Iris pigment epithelial cell (primary cell): ENCODE measurements around the gene MAL.
A peak's percentile ranks its signal among the peaks of the same experiment; 100 is the strongest.

Experiments
- DNase-seq: peaks from one replicate; pipeline ENCODE4 v3.0.0-alpha.2; 2011; ENCODE audit warnings: low read depth

MAL gene

DNA sequence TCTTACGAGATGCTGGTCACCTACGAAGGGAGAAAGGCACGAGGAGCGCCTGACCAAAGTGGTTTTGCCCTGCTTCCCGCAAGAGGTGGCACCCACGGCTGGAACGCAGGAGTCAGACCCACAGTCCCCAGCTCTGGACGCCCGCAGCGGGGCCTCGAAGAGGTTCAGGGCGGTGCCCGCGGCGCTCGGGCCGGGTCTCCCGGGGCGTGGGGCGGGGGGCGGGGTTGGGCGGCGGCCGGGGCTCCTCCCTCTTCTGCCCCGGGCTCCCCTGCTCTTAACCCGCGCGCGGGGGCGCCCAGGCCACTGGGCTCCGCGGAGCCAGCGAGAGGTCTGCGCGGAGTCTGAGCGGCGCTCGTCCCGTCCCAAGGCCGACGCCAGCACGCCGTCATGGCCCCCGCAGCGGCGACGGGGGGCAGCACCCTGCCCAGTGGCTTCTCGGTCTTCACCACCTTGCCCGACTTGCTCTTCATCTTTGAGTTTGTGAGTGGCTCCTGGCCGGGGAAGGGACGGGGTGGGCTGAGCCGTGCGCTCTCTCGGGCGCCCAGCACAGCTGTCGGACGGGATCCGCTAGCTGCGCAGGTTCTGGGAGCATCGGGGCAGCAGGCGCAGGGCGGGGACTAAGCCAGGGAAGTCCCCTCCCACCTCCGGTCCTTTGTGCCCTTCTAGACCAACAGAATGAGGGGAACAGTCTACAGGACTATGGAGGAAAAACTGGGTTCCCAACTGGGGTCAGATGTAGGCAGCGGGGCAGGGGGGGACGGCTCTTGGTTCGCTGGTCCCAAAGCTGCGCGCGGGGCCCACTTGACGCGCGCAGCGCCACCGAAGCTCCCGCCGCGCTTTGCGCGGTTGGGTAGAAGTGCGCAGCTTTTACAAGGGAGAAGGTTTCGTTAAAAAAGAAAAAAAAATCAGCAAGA, at the start of gene MAL:
MAL (plus strand) TSS at position 303 of the 914 bp plus-strand sequence; CDS start at position 388, 85 bp downstream.
- no peak for DNase-seq

DNA sequence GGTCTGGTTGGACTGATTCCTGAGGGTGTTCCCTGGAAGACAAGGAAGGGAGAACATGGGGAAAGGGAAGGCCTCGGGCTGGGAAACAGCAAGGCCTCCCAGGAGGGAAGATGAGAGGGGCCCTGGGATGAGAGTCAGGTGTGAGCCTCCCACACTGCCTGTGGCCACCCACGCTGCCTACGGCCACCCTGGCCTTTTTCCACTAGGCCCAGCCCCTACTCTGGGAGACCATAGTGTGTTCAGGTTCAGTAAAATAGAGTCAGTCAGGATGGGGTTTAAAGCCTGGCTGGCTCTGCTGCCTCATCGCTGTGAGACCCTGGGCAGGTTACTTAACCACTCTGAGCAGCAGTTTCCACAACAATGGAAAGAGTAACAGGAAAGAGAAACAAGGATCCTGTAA, 47.7 kb upstream of the MAL start:
- no peak for DNase-seq

- no peak for DNase-seq
Measured at GRCh38 chr2:94978917-94979316, 46.6 kb upstream of the MAL start.

- DNase-seq: no peak
Measured at GRCh38 chr2:94979406-94980375, 45.8 kb upstream of the MAL start.

DNA sequence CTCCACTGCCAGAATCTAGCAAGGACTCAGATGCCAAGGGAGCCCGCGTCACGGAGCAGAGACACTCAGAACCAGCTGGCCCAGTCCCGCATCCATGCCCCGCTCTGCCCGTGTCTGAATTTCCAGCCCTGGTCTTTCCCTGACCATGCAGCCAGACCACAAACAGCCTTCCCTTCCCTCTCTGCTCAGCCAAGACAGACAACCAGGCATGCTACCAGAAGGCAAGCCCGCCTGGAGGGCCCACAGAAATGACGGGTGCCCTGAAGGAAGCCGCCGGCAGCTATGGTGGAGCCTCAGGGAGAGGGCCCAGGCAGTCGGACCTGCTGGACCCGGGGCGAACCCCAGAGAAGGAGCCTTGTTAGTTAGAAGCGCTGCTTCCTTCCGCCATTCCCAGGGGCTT, 45.1 kb upstream of the MAL start:
- DNase-seq: no peak

- DNase-seq: no peak
Measured at GRCh38 chr2:94982156-94982555, 43.4 kb upstream of the MAL start.

DNA sequence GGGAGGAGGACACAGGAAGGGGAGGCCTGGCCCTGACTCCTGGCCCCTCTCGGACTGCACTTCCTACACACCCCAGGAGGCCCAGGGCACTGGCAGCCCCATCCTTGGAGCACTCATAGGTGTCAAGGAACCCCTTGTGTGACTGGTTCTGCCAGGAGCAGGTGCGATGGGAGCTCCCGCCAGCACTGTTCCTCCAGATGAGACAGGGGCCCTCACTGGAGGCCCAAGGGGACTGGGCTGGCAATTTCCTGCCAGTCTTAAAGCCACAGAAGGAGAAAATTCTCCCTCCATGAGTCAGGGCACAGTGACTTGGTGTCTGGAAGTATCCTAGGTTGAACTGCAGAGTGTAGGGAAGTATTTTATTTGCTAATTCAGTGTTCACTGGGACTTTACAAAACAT, 42.8 kb upstream of the MAL start:
- DNase-seq: peak; percentile 37

DNA sequence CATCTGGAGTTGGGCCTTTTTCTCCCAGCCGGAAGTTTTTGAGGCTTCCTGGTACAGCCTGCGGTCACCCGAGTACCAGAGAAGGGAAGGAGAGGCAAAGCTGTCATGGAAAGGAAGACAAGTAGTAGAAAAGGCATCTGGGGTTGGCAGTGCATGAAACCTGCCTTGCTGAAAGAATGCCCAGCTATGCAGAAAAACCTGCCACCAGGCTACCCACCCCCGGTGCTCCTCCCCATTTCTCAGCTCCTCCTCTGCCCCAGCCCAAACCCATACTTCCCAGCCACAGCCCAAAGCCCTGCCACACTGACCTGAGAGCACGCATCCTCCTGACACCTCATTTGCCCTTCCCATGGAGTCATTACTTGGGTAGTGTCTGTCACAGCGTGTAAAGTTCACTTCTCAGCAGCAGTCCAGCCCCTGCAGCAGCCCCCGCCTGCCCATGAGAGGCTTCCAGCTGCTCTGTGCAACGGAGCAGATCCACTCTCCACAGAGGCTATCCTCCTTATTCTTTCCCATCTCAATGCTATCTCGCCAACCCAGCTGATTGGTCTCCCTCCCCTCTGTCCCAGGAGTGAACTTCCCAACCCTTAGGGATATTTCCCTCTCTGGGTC, 40.4 kb upstream of the MAL start:
- DNase-seq: no peak

- DNase-seq: no peak
Measured at GRCh38 chr2:94985636-94986035, 39.9 kb upstream of the MAL start.

DNA sequence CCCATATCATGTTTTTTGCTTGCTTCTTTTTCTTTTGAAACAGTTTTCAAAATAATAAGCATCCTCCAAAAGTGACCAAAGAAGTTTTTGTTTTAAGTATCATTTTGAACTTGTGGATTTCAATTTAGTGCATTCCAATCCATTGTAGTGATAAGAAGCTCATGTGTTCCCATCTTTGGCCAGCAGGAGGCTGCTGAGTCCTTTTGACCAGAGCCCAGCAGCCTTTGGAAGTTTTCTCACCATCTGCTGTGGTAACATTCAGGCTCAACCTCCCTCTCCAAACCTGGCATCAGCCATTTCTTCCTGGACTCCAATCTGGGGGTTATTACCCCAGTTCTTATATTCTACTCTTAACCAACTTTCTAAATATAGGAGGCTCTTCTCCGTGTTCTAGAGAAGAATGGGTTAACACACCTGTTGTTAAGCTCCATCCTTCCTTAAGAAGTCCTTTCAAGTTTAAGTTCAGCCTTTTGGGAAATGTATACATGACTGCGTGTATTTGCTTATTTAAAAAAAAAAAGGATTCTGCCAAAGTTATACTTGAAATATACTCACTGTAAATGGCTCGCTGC, 39.0 kb upstream of the MAL start:
- peak; percentile 75 for DNase-seq

DNA sequence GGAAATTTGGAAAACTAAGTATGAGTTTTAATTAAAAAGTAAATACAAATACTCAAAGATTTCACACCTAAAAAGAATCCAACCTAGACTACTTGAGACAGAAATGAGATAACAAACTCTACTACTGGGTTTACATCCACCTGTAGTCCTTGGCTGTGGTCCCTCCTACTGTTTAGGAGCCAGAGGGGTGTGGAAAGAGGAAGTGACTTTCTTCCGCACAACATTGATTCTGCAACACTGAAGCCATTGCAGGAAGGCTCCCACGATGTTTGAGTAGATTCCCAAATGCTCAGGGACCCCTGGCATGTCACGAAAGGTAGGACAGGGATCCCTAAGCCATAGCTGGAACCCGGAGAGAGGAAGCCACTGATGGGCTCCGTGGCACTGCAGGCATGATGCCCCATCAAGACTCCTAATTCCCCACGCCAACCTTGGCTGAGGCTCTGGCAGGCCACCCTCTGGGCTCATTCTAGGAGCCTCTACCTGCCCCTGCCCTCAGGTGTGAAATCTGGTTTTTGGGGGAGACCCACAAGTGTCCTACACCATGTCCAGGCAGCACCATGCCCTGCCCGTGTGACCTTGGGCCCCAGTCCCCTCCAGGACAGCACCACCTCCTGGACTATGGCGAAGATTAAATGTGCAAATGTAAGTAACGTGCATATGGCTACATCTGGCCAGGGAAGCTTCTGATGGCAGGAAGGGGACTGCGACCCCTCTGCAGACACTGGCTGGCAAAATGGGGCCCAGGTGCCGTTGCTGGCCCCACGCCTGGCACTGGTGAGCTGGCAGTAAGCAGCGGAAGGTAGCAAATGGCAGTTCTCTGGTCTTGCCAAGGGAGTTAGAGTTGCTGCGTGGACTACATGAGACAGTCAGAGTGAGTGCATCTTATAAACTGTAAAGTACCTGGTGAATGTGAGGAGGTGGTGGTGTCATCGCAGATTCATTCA, 38.2 kb upstream of the MAL start:
- DNase-seq: no peak

DNA sequence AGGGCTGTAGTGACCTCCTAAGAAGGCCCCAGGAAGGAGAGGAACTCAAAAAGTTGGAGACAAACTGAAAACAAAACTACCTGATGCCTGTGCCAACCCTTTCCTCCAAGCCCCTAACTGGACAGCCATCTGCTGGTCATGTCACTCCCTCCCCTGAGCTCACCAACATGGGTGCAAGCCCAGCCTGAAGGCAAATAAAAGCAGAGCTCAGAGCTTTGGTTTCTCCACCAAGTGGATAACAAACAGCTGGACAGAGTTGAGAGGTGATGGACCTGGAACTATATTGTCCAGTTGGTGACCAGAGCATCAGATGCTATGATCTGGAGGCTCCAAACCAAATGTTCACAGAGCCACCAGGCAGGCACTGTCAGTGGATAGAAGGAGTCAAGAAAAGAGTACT, 34.6 kb upstream of the MAL start:
- no peak for DNase-seq

DNA sequence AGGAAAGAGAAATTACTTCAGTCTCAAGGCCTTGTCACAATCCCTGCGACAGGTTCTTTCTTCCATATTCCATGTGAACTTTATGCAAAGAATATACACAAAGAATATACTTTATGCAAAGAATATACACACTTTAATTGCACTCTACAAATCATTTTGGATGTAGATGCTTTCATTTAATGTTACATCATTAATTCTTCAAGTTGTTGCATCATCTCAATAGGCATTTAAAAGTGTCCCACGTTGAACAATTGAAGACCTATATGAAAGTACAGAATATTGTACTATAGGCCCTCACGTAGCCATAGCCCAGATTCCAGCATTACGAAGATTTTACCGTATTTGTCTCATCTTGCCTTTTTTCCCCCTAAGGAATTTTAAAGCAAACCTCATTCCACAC, 33.1 kb upstream of the MAL start:
- no peak for DNase-seq

DNA sequence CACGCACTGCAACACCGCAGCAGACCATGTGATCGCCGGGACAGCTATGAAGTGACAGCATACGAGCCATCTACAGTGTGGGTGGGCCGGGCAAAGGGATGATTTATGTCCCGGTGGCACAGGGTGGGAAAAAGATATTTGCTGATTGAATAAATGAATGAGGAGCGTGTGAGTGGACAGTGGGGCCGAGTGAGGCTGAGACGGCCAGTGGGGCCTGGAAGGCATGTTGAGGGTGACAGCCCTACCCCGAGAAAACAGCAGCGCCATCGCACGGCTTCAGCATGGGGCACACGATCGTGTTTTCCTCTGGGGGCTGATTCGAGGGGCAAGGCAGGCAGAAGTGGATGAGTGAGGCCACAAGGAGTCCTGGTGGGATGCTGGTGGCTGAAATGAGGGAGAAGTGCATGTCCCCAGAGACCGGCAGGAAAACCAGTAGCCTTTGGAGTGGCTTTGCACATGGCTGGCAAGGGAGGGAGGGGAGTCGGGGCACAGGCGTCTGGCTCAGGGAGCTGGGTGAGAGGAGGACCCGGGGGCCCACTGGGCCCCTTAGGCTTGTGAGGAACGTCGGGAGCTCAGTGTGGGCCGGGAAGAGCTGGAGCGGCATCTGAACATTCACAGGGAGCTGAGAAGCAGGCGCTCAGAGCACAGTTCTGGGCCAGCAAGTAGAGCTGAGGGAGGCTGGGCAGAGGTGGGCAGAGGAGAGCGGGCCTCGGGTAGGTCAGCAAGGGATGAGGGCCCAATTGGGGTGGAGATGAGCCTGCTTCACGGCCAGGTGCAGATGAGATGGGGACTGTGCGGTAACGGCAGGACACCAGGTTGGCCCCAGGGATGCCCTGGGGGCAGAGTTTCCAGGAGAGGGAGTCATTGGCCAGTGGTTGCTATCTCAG, 32.1 kb upstream of the MAL start:
- no peak for DNase-seq

- no peak for DNase-seq
Measured at GRCh38 chr2:94994063-94994913, 31.2 kb upstream of the MAL start.

DNA sequence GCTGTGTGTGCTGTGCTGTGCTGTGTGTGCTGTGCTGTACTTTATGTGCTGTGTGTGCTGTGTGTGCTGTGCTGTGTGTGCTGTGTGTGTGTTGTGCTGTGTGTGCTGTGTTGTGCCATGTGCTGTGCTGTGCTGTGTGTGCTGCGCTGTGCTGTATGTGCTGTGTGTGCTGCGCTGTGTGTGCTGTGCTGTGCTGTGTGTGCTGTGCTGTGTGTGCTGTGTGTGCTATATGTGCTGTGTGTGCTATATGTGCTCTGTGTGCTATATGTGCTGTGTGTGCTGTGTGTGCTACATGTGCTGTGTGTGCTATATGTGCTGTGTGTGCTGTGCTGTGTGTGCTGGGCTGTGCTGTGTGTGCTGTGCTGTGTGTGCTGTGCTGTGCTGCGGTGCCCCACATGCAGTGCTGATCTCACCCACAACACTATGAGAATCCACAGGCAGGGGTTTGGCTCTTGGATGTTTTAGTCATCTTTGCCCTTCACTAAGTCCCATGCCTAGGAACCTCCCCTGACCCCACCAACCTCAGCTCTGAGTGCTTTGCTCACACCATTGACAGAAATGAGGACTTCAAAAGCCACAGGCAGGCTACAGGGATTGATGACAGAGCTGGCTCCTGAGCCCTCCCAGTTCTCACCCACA, 30.5 kb upstream of the MAL start:
- peak; percentile 9 for DNase-seq

DNA sequence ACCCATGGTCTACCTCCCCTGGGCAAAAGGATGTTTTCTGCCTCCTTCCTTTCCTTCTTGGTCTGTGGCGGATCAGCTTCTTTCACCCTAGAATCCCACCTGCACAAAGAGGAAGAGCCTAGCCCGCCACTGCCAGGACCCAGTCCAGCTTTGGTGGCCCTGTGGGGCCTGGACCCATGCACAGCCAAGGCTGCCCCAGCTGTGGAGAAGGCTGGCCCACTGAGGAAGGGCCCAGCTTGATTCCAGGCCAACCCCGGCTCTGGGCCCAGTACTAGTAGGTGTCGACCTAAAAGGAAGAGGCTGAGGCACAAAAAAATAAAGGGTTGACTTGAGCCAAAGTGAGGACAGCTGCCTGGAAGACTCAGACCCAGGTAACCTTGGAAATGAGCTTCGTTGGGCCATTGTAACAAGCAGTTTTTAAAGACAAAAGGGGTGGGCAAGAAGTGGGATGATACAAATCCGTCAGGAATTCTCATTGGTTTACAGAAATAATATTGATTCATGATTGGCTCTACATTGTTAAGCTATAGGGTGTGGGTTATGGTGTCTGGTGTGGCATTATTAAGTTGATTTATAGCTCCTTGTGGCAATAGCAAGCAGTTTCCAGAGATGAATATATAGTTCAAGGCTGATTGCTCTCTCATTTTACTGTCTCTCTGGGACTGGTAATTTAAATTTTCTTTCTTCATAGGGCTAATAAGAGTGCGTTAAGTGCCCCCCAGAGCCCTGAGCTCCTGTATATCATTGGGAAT, 29.8 kb upstream of the MAL start:
- no peak for DNase-seq
